GM18502 (cell line): ENCODE data around the gene ISG20.
"Not testable (repeated sequence)": the region's sequence is repeated elsewhere in the genome, so short reads cannot be mapped to it uniquely, and the experiment has no call there.

Experiments
- ATAC-seq: cut with Tn5 transposase; IDR thresholded peaks from one replicate; pipeline ENCODE4 v1.9.1; 2021; ENCODE audit warnings: mild to moderate bottlenecking; ENCODE audit not compliant: unreplicated experiment, poor library complexity

Gene ISG20

GRCh38 chr15:88634449-88634848 is 4.4 kb upstream of the ISG20 start:
- no peak for ATAC-seq

GRCh38 chr15:88635318-88635717 is 3.5 kb upstream of the ISG20 start:
- peak; percentile 35 for ATAC-seq

- ATAC-seq, result no peak
These were observed 2.8 kb upstream of the ISG20 start for GRCh38 chr15:88636050-88636449.

GRCh38 chr15:88636654-88637053 is 2.2 kb upstream of the ISG20 start:
- no peak for ATAC-seq

- ATAC-seq, result no peak
These were observed 1.4 kb upstream of the ISG20 start for GRCh38 chr15:88637436-88637835.

- ATAC-seq, result no peak
These were observed 783 bp upstream of the ISG20 start for GRCh38 chr15:88637841-88638625.

GRCh38 chr15:88641959-88642452 is 3.2 kb downstream of the ISG20 start:
- no peak for ATAC-seq

- not testable (repeated sequence) for ATAC-seq
These were observed 3.7 kb downstream of the ISG20 start for GRCh38 chr15:88642514-88642913.

- no peak for ATAC-seq
These were observed 5.9 kb downstream of the ISG20 start for GRCh38 chr15:88644741-88645140.

GRCh38 chr15:88645171-88646087 is 6.6 kb downstream of the ISG20 start:
- ATAC-seq, result no peak

GRCh38 chr15:88646088-88646405 is 7.2 kb downstream of the ISG20 start:
- ATAC-seq, result no peak

GRCh38 chr15:88646951-88647350 is 8.1 kb downstream of the ISG20 start:
- ATAC-seq, result no peak

GRCh38 chr15:88647351-88648105 is 8.7 kb downstream of the ISG20 start:
- ATAC-seq, result no peak

- ATAC-seq, result peak; percentile 2
These were observed 9.8 kb downstream of the ISG20 start for GRCh38 chr15:88648357-88649214.

GRCh38 chr15:88649286-88649733 is 10.5 kb downstream of the ISG20 start:
- ATAC-seq, result peak; percentile 64

GRCh38 chr15:88649753-88650551 is 11.1 kb downstream of the ISG20 start:
- no peak for ATAC-seq

GRCh38 chr15:88650556-88650955 is 11.7 kb downstream of the ISG20 start:
- ATAC-seq, result no peak

GRCh38 chr15:88651136-88651732 is 12.4 kb downstream of the ISG20 start:
- no peak for ATAC-seq
